Measurements from ENCODE around the gene ASPRV1. TPM values are rescaled to one million over a fixed set of nuclear protein-coding genes. Genes with fewer than 3 reads are reported as not detected.

The ASPRV1 gene
- polyA plus RNA-seq, 1 donor (not counting 4 experiments of a cell fraction or from before 2014, with no cell fraction given): 1.5 TPM

GRCh38 chr2:70007151-70007550 lies 45.7 kb upstream of the ASPRV1 start:
- Histone ChIP-seq H3K36me3 (ENCODE audit: control insufficient read depth in 2 of 2, extremely low read depth in 1 of 2, insufficient read depth in 2 of 2, low read length in 2 of 2) (no peaks in the 10 kb centered on the region), H3K79me2 (ENCODE audit: control insufficient read depth, insufficient read depth, low read length) (no peaks in the 10 kb centered on the region), H3K9me1 (ENCODE audit: control insufficient read depth, extremely low read depth, insufficient read depth, low read length) (no peaks in the 10 kb centered on the region), H3K4me2 (ENCODE audit: control insufficient read depth, extremely low read depth, insufficient read depth, low read depth, low read length) (no peak overlapping the region), H3K27ac (ENCODE audit: control insufficient read depth, insufficient read depth, low read length) (no peak overlapping the region), H3K4me1 (ENCODE audit: control insufficient read depth, extremely low read depth, insufficient read depth, low read length) (peaks cover 21% of the 10 kb centered on the region), H3K4me3 (ENCODE audit: control insufficient read depth in 2 of 3, extremely low read depth in 1 of 3, insufficient read depth in 2 of 3, low read depth in 1 of 3, low read length in 3 of 3) (no peak overlapping the region), H4K20me1 (ENCODE audit: control insufficient read depth, extremely low read depth, insufficient read depth, low read length) (no peaks in the 10 kb centered on the region), H3K9me3 (ENCODE audit: control insufficient read depth, low read depth, low read length) (no peaks in the 10 kb centered on the region), H2AFZ (ENCODE audit: control insufficient read depth, low read length) (no peak overlapping the region), H3K27me3 (ENCODE audit: control insufficient read depth, extremely low read depth, insufficient read depth, low read length) (no peaks in the 10 kb centered on the region), H3K9ac (ENCODE audit: control insufficient read depth, extremely low read depth, insufficient read depth, low read length) (no peak overlapping the region)
- dilution Hi-C loops (cut with MboI; ENCODE audit: extremely low pct_ligation_motif_present, low sequenced_read_pairs): no loop called here
- no peak for FAIRE-seq
- no peak for DNase-seq (ENCODE audit: low read depth, low spot score)
- TF ChIP-seq CTCF (optimal IDR thresholded peaks at IDR 0.05 in 1 of 3, IDR thresholded peaks at IDR 0.05 in 1 of 3, conservative IDR thresholded peaks at IDR 0.05 in 1 of 3; ENCODE audit: extremely low read depth in 1 of 3, insufficient read depth in 2 of 3, low read length in 3 of 3) (no peak), EZH2 (IDR thresholded peaks at IDR 0.05; ENCODE audit: low read length) (no peak)

GRCh38 chr2:70006447-70006784 lies 45.0 kb upstream of the ASPRV1 start:
- dilution Hi-C loops (cut with MboI; ENCODE audit: extremely low pct_ligation_motif_present, low sequenced_read_pairs): no loop called here
- FAIRE-seq: no peak

More at GRCh38 chr2:70006447-70006784, 45.0 kb upstream of the ASPRV1 start:
- Histone ChIP-seq H3K79me2 (ENCODE audit: control insufficient read depth, insufficient read depth, low read length) (no peaks in the 10 kb centered on the region), H3K9ac (ENCODE audit: control insufficient read depth, extremely low read depth, insufficient read depth, low read length) (no peak overlapping the region), H3K4me3 (ENCODE audit: control insufficient read depth in 2 of 3, extremely low read depth in 1 of 3, insufficient read depth in 2 of 3, low read depth in 1 of 3, low read length in 3 of 3) (no peak overlapping the region), H3K4me2 (ENCODE audit: control insufficient read depth, extremely low read depth, insufficient read depth, low read depth, low read length) (no peak overlapping the region), H3K27ac (ENCODE audit: control insufficient read depth, insufficient read depth, low read length) (no peak overlapping the region), H4K20me1 (ENCODE audit: control insufficient read depth, extremely low read depth, insufficient read depth, low read length) (no peaks in the 10 kb centered on the region), H3K9me1 (ENCODE audit: control insufficient read depth, extremely low read depth, insufficient read depth, low read length) (no peaks in the 10 kb centered on the region), H2AFZ (ENCODE audit: control insufficient read depth, low read length) (no peak overlapping the region), H3K4me1 (ENCODE audit: control insufficient read depth, extremely low read depth, insufficient read depth, low read length) (peaks cover 19% of the 10 kb centered on the region), H3K36me3 (ENCODE audit: control insufficient read depth in 2 of 2, extremely low read depth in 1 of 2, insufficient read depth in 2 of 2, low read length in 2 of 2) (no peaks in the 10 kb centered on the region), H3K27me3 (ENCODE audit: control insufficient read depth, extremely low read depth, insufficient read depth, low read length) (no peaks in the 10 kb centered on the region), H3K9me3 (ENCODE audit: control insufficient read depth, low read depth, low read length) (no peaks in the 10 kb centered on the region)
- DNase-seq (ENCODE audit: low read depth, low spot score): no peak
- TF ChIP-seq EZH2 (IDR thresholded peaks at IDR 0.05; ENCODE audit: low read length) (no peak), CTCF (optimal IDR thresholded peaks at IDR 0.05 in 1 of 3, IDR thresholded peaks at IDR 0.05 in 1 of 3, conservative IDR thresholded peaks at IDR 0.05 in 1 of 3; ENCODE audit: extremely low read depth in 1 of 3, insufficient read depth in 2 of 3, low read length in 3 of 3) (no peak)
